Inflammatory macrophage (primary cell): ENCODE data around the gene FYCO1.

Experiments
- DNase-seq, 2 donors: peaks; one replicate each; pipeline ENCODE4 v3.0.0-alpha.2; 2020 to 2022

The FYCO1 gene

DNA sequence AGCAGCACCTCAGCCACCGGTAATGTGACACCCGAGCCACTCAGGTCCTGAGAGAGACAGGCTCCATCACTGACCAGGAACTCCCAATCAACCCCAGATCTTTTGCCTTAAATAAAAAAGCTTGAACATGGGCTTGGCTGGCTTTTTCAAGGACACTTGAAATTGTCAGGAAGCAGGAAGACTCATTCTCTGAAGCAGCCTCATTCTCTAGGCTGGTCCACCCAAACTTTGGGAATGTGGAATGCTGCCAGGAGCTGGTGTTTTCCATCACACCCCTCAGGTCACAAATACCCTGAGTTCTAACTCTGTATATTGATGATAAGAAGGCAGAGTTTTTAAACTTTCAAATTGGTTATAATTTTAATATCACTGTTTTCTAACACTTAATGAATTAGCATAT lies 35.3 kb downstream of the FYCO1 start:
- no peak for DNase-seq

GRCh38 chr3:45959201-45959600 lies 36.4 kb downstream of the FYCO1 start:
- DNase-seq: no peak

GRCh38 chr3:45958321-45958791 lies 37.3 kb downstream of the FYCO1 start:
- peak; percentile 30 to 66 for DNase-seq

- DNase-seq: peak in 1 of 2 donors; percentile 16
Observed at GRCh38 chr3:45957586-45957985, 38.0 kb downstream of the FYCO1 start.

DNA sequence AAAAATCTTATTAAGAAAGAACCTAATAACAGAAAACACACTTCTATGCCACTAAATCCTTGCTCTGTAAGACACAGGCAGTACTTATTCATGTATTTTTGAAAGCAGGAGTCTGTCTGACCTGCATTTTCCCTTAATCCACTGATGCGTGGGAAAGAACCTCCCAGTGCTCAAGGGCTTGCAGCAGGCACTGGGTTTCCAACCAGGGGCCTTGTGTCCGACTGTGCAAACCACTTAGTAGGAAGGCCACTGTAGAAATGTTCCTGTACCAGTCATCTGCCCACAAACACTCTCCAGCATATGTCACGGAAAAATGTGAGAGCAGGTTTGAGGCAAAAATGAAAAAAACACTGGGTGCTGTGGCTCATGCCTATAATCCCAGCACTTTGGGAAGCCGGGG lies 39.9 kb downstream of the FYCO1 start:
- DNase-seq: no peak

- DNase-seq: no peak
Observed at GRCh38 chr3:45955017-45955647, 40.5 kb downstream of the FYCO1 start.

- DNase-seq: no peak
Observed at GRCh38 chr3:45954306-45954705, 41.3 kb downstream of the FYCO1 start.

DNA sequence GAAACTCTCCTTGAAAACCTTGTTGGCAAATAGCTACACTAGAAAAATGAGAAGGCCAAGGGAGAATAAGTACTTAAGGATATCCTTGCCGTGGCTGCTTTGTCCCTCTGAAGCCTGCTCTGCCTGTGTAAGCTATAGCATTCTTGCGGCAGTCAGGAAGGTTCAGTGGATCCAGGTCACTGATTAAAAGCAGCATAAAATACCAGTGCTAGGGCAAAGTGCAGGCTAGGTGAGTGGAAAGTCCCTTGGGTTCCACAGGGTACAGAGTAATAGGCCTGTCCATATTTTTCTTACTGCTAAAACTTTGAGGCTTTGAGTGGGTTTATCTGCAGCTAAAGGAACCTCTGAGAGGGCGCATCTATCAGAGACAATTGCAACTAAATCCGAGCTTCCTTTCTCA lies 42.1 kb downstream of the FYCO1 start:
- DNase-seq: no peak

DNA sequence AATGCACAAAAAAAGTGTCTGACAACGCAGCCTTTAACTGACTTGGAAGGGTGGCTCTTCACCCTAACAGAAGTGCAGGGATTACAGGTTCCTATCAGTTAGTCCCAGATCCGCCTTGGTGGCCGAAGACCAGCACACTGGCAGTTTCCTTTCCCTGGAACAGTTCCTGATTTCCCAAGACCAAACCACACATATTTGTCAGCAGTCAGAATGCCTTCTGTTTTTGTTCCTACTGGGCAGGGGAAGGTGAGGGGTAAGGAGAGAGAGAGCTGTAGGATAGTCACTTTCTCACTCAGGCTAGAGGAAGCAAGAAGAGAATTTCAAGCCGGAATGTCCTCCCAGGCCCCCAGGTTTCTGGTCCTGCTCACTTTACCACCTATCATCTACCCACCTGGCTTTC lies 43.2 kb downstream of the FYCO1 start:
- DNase-seq: no peak

DNA sequence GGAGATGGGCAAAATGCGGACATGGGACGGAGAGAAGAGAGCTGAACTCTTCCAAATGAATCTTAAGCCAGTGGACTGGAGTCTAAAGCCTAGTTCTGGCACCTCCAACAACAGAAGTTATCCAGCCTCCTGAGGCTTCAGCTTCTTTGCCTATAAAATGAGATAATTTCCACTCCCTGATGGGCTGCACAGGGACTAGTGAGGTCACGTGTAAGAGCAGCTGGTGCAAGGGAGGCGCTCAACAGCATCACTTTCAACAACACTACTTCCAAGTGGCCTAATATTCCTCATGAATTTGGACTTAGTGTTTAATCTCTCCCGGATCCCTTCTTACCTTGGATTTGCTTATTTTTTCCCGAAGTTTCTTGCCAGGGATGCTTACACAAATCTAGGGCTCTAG lies 43.7 kb downstream of the FYCO1 start:
- no peak for DNase-seq

DNA sequence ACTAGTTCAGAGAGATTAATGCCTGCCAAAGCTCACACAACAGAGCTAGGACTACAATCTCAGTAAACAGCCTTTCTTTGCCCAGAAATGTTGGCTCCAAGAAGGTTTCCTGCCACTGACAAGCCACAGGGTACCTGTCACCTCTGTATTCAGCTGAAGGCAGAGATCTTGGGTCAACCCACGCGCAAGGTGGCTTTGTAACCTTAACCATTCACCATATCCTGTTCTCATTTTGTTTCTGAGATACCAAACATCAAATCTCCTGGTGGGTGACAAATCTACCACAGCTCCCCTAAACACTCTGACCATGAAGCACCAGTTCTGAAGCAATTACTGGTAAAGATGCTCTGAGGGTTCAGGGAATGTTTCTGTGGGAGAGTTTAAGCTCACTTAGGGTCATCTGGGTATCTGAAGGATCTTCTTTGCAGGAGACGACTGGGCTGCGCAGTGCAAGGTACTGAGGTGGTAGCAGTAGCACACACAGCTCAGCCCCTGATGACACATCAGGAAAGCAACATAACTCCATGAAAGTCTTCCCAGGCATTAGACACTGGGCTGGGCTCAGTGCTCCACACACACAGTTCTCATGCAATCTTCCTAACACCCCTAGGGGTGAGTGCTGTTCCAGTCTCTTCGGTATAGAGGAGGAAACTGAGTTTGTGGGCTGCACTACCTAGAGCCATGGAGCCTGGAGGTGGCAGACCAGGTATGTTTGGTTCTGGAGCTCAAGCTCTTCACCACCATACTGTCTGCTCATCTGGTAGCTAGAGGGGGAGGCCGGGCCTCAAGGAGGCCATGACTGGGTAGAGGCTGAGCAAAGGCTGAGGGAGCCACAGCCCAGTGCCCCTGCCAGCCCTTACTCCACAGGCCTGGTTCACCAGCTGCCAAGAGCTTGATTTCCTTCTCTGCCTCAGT lies 44.7 kb downstream of the FYCO1 start:
- no peak for DNase-seq

DNA sequence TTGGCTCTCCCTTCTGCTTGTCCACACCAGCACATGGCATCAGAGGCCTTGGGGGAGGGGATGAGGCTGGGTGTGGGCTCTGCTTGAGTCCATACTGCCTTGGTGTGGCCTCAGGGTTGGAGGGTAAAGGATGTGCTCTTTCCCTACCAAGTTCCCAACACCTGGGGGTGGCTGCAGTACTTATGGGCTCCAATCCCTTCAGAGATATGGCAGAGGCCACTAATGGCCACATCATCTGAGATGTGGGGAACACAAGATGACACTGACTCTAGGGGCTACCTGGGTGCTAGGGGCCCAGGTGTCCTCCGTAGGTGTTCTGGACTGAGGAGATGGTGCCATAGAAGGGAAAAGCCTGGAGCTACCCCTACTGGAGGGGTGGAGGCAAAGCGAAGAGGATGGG lies 45.5 kb downstream of the FYCO1 start:
- no peak for DNase-seq

GRCh38 chr3:45949432-45949831 lies 46.2 kb downstream of the FYCO1 start:
- DNase-seq: no peak

DNA sequence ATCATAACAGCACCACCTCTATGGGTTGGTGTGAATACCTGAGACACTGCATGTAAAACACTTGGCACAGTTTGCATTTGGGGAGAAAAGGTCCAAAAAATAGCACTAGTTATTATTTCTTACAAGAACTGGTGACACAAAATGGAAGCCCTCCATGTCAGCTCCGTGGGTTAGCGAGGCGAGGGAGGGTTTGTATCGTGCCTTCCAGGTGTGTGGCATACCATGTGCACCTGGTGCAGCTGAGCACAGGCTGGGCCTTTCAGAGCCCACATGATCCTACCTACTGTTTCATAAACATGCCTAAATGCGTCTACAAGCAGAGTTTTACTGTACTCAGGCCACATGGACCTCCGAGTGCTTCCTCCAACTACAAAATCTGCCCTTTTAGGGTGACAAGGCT lies 46.7 kb downstream of the FYCO1 start:
- no peak for DNase-seq

GRCh38 chr3:45948311-45948781 lies 47.3 kb downstream of the FYCO1 start:
- DNase-seq: no peak

GRCh38 chr3:45947361-45947760 lies 48.3 kb downstream of the FYCO1 start:
- DNase-seq: no peak

DNA sequence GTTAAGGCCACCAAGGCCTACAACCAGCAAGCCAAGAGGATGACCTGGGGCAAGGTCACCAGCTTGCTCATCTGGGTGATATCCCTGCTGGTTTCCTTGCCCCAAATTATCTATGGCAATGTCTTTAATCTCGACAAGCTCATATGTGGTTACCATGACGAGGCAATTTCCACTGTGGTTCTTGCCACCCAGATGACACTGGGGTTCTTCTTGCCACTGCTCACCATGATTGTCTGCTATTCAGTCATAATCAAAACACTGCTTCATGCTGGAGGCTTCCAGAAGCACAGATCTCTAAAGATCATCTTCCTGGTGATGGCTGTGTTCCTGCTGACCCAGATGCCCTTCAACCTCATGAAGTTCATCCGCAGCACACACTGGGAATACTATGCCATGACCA lies 48.7 kb downstream of the FYCO1 start:
- no peak for DNase-seq

DNA sequence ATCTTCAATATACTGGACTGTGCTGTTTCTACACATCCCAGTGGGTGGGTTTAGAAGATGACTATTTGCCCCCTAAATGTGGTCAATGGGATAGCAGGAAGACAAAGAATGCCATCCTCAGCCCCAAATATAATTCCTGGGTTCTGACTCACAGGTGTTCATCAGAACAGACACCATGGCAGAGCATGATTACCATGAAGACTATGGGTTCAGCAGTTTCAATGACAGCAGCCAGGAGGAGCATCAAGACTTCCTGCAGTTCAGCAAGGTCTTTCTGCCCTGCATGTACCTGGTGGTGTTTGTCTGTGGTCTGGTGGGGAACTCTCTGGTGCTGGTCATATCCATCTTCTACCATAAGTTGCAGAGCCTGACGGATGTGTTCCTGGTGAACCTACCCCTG lies 49.3 kb downstream of the FYCO1 start:
- DNase-seq: no peak

DNA sequence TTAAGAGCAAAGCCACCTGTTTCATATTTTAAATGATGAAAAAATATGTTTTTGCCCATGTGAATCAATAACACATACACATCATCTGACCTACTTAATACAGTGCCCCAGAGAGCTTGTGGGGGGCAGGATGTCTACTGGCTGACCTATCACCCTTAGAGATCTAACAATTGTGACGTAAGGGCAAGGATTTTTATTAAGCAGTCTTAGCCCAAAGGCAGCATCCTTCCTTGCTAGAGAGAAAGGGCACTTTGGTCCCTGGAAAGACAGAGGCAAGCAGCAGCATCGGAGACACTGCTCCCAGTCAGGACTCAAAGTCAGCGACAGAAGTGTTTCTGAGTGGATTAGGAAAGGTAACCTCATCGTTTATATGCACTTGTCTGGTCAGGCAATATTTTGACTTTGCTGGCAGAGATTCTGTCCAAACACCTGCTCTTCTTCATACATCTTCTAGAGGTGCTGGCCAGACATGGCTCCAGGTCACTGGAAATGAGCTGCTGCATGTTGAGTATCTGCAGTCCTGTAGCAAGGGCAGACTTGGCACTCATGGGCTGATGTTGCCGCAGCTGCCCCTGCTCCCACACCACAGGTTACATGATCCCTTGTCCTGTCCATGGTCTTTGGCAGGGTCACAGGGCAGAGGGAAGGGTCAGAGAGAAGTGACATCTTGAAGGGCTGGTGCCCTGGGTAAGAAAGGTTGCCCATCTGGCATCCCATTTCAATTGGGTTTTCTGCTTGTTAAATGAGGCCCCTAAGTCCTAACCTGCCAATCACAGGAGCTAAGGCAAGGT lies 50.6 kb downstream of the FYCO1 start:
- DNase-seq: no peak

DNA sequence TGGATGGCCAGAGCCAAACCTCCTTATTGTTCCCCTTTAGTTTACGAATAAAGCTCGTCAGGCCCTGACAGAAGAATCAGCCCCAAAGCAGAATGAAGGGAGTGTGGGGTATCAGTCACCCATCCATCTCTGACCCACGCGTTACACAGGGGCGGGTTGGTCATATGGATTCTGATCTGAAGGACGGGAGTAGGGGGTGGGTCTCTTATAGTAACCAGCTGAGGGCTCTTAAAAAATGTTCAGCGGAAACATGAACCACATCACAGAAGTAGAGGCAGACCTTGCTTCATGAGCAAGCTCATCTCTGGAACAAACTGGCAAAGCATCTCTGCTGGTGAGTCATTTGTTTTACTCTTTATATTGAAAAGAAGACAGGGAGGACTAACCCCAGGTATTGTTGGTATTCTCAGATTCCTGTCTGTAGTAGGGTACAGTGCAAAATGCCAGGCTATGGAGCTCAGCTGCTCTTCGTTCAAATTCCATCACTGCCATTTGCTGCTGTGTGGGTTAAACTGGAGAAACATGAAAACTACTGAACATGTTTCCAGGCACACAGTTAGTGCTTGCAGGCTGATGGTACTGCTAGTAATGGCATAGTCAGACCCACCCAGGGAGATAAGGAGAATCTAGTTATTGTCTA lies 52.3 kb downstream of the FYCO1 start, which contains the start of gene CXCR6:
Gene CXCR6 (plus strand): TSS at position 258 of the 640 bp plus-strand sequence. CDS start 3,018 bp downstream, outside the sequence.
- DNase-seq: no peak

DNA sequence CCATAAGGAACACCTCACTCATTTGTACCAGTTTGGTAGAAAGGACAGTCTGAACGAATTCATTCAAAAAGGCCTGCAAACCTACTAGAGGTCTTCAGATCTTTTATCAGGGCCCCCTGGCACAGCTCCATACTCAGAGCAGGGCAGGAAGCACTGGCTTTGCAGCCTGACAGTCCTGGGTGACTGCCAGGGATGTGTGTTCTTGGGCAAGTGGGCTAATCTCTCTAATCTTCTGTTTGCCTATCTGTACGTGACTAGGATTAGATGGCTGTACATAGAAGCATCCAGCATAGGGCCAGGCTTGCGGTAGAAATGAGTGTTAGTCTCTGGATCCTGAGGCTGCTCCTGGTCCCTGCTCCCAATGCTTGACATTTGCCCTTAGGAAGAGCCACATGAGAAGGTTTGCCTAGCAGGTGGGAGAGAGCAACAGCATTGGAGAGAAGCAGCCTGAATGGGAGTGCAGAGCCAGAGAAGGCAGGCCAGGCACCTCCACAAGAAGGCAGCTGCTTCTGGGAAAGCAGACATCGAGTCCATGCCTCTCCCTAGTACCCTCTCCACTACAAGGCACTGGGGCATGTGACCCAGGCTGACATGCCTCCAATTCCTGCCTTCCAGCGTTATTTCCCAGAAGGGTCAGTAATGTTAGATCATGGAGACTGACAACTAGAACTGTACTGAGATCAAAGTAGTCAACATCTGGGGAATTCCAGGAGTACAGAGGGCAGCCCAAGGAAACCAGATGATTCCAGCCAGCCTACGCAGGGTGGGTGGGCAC lies 53.4 kb downstream of the FYCO1 start:
- no peak for DNase-seq
